SIG-M5 treated with dmso at 0.1 percent for 504 hours (cell line): ENCODE results near the gene PPIAL4G.
"Not testable (repeated sequence)": the region's sequence is repeated elsewhere in the genome, so short reads cannot be mapped to it uniquely, and the experiment has no call there.

Experiments used
- DNase-seq: peaks from one replicate; lab custom pipeline; 2025; ENCODE audit not compliant: unreplicated experiment; lab: John Stamatoyannopoulos, UW

PPIAL4G gene

DNA sequence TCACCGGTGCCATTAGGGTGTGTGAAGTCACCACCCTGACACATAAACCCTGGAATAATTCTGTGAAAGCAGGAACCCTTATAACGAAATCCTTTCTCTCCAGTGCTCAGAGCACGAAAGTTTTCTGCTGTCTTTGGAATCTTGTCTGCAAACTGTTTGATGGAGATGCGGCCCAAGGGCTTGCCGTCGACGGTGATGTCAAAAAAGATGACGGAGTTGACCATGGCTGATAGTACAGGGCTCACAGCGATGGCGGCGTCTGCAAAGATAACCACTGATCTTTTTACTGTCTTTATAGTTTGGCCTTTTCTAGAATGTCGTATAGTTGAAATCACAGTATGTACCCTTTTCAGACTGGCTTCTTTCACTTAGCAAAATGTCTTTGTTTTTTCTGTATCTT is at the start of gene PPIAL4G:
PPIAL4G (minus strand) TSS at position 274 of the 400 bp plus-strand sequence; CDS start at position 224, 50 bp downstream.
- DNase-seq: not testable (repeated sequence)

DNA sequence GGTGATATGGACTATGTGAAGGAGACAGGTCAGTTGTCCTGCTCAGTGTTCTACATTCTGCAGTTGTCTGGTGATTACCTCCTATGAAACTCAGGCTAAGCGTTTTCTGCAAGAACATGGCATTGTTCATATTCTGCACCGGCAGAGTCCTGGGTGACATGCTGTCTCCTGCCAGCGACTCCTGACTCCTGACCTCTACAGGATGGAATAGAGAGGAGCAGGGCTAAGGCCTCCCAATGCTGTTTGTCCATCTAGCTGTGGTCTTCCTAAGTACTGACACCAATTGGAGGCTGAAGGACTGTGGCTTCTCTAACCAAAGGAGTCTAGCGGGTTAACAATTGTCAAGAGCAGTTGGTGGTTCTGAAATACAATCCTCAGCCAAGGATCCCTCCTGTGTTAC is 49.1 kb upstream of the PPIAL4G start:
- DNase-seq: not testable (repeated sequence)

DNA sequence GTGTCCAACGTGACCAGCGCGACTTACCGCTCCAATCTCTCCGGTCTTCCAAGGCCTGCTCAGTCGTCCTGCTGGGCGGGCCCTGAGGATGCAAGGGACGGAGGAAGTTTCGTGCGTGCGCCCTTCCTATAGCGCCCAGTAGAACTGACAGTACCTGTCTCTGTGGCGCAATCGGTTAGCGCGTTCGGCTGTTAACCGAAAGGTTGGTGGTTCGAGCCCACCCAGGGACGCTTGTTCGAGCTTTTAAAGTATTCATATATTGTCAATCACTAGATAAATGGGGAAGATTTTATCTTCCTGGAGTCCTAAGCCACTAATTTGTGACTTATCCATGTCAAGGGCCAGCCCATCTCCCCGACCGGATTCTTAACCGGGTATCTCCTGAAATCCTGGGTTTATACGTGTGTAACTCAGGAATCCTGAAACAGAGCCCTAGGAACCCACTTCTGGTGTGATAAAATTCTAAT is 46.0 kb upstream of the PPIAL4G start:
- peak; percentile 52 for DNase-seq

DNA sequence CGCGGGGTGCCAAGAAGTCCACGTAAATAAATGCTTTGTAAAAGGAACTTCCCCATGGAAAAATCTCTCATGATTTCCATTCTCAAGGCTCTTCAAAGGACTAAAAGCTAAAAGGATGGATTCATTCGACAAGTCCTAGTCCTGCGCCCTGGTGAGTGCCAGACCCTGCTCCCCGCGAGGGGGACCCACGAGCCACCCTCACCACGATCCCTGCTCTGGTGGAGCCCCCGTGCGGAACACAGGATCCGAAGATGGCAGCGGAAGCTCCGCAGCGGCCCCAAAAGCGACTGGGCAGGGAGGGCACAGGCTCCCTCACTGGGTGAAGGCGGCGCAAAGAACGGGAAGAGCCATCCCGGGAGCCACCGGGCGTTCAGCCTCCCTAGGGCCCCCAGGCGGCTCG is 45.5 kb upstream of the PPIAL4G start:
- not testable (repeated sequence) for DNase-seq

DNA sequence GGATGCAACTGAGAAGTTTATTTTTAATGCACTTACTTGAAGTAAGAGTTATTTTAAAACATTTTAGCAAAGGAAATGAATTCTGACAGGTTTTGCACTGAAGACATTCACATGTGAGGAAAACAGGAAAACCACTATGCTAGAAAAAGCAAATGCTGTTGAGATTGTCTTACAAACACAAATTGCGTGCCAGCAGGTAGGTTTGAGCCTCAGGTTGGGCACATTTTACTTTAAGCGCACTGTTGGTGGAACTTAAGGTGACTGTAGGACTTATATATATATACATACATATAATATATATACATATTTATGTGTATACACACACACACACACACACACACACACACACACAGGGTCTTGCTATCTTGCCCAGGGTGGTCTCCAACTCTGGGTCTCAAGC is 43.5 kb upstream of the PPIAL4G start:
- DNase-seq: not testable (repeated sequence)

DNA sequence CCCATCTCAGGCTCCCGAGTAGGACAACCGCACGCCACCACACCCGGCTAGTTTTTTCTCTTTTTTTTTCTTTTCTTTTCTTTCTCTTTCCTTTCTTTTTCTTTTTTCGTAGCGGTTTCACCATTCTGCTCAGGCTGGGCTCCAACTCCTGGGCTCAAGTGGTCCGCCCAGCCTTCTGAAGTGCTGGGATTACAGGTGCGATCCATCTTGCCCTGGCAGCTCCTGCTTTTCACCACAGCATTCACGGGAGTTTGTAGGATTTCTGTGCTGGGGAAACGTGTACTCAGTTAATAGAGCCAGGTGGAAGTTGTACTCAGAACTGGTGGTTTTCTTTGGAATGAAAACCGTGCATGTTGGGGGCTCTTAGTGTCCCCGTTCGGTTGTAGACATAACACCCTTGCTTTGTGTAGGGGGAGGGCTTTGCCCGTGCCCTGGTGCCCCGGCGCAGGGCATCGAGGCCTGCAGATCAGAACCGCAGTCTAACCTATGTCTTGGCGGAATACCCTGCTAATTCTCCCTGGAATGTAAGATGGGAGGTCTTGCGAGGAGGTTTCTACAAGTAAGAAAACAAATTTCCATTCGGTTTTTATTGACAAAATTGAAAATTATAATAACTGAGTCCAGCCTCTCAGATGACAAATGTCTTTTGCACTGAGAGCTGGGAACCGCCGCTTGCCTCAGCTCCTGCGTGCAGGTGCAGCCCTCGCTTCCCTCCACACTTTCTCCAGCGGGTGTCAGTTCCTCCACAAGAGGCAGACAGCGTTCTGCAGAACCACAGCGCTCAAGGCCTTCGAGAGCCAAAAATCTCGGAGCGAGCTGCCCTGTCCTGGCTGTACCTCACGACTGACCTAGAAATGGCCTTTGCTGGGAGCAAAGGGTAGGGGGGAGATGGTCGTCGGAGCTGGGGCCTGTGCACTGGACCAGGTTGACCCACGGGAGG is 40.4 kb upstream of the PPIAL4G start:
- DNase-seq: not testable (repeated sequence)

DNA sequence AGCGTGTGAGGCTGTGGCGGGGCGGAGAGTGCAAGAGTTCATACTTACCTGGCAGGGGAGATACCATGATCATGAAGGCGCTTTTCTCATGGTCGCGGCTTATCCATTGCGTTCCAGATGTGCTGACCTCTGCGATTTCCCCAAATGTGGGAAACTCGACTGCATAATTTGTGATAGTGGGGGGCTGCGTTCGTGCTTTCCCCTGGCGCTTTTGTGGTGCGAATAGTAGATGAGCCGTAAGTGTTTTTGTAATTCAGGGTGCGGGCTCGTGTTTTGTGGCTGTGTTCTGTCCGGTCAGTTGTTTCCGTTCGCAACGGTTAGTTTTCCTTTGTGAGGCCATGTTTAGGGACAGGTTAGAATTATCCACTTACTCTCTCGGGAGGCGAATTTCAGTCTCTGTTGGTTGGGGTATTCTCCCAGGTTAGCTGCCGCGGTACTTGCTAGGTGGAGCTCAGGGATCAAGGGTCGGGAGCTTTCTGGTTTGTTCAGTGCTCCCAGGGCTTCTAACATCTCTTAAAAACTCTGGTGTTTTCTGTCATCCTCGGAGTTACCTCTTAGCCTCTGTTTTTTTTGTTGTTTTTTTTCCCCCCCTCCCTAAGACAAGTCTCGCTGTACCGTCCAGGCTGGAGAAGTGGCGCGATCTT is 39.6 kb upstream of the PPIAL4G start:
- peak; percentile 100 for DNase-seq

DNA sequence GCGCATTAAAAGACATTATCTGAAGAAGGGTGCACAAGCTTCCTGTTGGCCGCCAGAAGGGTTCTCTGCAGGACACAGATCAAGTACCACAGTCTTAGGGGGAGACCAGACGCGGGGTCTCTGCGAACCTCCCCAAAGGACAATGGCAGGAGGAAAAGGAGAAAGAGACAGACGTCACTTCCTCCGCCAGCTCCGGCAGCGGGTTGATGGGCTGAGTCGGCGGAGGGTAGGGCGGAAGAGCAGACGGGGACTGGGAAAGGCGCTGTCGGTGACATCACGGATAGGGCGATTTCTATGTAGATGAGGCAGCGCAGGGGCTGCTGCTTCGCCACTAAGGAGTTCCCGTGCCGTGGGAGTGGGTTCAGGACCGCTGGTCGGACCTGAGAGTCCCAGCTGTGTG is 39.0 kb upstream of the PPIAL4G start:
- peak; percentile 93 for DNase-seq

DNA sequence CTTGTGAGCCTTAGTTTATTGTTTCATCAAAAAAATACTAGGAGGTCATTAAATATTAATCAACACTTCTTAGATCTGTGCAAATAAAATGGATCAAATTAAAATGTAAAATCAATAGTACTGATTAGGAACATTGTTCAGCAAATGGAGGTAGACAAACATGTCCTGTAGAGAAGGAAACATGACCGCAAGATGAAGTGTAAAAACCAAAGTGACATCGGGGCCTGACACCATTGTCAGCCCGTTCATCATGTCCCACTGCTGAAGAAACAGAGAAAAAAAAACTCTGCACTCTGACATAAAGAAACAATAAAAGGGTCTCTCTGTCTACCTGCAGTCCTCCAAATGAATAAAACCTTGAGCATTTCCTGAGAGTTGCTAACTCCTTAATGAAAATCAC is 31.2 kb upstream of the PPIAL4G start:
- not testable (repeated sequence) for DNase-seq

DNA sequence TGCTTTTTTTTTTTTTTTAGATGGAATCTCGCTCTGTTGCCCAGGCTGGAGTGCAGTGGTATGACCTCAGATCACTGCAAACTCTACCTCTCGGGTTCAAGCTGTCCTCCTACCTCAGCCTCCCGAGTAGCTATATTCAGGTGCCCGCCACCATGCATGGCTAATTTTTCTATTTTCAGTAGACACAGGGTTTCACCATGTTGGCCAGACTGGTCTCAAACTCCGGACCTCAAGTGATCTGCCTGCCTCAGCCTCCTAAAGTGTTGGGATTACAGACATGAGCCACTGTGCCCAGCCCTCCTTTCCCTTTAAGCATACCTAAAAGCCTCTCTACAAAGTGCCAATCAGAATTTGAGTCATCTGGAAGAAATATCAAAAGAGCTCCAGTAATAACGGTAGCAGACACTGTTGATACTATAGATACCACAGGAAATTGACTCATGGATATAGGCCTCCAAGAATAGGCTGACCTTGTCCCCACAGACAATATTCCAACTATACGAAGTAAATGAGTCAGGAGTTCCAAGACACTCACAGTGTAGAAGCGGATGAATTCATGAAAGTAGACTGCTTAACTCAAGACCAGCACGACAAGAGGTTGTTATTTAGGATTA is 29.6 kb upstream of the PPIAL4G start:
- not testable (repeated sequence) for DNase-seq

DNA sequence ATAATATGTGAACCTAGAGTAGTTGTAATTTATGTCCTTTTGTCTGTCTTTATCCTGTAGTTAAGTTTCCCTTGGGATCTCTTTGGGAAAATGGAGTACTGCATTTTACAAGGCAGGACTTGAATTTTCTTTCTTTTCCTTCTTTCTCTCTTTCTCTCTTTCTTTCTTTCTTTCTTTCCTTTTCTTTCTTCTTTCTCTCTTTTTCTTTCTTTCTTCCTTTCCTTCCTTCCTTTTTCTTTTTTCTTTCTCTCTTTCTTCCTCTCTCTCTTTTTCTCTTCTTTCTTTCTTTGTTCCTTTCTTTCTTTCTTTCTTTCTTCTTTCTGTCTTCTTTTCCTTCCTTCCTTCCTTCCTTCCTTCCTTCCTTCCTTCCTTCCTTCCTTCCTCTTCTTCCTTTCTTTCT is 10.8 kb upstream of the PPIAL4G start:
- DNase-seq: not testable (repeated sequence)

DNA sequence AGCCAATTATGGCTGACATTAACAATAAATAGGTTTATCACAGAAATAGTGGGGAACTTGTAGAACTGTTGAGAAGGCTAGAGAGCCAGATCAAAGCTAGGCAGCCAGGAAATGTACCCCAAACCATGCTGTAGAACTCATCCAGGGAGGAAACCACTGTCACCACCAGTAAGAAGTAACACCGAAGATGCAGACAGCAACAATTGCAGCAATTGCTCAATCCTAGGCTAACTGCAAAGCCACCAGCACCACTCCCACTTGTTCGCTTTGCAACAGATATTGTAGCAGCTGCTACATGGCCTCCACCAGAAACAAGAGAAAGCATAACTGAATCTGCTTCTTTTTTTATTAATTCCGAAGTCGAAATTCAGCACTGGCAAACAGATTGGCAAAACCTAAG is 2.0 kb downstream of the PPIAL4G start:
- not testable (repeated sequence) for DNase-seq

DNA sequence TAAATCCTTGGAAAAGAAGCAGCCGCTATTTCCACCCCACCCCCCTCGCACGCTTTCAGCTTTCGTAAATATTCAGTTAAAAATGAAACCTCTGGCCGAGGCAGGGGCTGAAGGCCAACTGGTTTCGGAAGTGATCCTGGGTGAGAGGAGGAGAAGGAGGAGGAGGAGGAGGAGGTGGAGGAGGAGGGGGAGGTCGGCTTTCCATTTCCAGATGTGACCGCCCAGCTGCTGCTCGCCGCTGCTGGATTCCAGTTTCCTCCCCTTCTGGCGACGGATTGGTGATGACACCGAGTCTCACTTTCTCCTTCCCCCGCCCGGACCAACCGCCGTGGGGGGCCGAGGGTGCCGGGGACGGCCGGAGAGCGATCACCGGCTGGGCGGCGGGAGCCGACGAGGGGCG is 23.4 kb downstream of the PPIAL4G start:
- DNase-seq: not testable (repeated sequence)

DNA sequence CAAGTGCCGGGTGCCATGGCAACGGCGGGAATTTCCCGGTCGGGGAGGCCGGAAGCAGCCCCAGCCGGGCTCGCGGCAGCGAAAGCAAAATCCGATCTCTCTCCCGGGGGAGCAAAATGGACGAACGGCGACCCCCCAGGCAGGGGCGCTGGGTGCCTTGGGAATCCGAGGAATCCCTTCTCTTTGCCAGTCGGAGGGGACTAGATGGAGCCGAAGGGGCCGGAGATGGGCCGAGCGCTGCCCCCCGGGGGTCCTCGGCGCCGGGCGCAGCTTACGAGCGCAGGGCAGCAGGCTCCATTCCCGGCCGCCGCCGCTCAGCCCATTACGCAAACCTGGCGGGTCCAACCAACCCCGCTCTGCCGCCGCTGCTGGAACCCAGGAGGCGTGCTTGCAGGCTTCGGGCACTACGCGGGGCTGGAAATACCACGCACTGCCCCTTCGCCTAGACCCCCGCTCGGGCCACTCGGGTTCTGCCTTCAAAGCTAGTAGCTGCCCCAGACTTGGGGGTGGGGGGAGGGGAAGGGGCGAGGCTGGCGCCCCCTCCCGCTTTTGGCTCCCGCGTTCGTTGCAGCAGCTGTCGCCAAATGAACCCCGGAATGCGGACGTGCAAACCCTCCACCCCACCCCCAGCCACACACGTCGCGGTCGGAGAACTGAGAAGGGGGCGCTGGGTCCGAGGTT is 24.1 kb downstream of the PPIAL4G start:
- not testable (repeated sequence) for DNase-seq

DNA sequence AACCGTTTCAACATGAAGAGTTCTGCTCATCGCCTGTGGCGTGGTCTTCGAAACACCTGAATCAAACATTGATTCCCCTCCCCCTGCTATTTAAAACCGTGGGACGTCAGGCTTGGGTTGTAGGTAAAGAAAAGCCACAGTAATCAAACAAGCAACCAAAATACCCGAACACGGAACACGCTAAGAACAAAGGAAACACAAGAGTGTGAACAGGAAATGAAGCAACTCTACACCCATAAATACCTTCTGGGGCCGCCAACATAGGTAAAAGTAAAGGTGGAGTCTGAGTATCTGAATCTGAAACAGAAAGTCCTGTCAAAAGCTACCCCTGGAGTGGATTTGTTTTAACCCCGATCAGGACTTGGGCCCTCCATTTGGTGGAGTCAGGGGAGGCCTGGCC is 24.7 kb downstream of the PPIAL4G start:
- DNase-seq: not testable (repeated sequence)

DNA sequence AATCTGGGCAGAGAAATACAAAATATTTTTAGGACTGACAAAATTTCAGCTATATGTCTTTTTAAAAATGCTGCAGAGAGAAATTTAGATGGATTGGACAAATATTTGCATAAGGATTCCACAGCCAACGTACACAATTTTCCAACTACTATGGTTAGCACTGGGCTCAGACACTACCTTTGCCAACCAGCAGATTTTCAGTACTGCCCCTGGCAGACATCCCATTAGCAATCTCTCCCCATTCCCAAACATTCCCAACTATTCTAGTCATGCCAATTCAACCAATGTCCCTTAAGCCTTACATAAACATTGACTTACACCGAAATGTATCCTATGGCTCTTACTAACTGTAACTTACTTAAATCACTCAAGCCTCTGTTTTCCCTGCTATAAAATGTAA is 30.3 kb downstream of the PPIAL4G start:
- not testable (repeated sequence) for DNase-seq

DNA sequence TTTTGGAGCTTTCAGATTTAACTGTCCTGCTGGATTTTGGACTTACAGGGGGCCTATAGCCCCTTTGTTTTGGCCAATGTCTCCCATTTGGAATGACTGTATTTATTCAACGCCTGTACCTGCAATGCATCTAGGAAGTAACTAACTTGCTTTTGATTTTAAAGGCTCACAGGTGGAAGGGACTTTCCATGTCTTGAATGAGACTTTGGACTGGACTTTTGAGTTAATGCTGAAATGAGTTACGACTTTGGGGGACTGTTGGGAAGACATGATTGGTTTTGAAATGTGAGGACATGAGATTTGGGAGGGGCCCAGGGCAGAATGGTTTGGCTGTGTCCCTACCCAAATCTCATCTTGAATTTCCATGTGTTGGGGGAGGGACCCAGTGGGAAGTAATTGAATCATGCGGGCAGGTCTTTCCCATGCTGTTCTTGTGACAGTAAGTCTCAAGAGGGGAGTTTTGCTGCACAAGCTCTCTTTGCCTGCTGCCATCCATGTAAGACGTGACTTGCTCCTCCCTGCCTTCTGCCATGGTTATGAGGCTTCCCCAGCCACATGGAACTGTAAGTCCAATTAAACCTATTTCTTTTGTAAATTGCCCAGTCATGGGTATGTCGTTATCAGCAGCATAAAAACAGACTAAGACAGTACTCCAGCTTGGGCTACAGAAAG is 43.3 kb downstream of the PPIAL4G start:
- DNase-seq: not testable (repeated sequence)

DNA sequence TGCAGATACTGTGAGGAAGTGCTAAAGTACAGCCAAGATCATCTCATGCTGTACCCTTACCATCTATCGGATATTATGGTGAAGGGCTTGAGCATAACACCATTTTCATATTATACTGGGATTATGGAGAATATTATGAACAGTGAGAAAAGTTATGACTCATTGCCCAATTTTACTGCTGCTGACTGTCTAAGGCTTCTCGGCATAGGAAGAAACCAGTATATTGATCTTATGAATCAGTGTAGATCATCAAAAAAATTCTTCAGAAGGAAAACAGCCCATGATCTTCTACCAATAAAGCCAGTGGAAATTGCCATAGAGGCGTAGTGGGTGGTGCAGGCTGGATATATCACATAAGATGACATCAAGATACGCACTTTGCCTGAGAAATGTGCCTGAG is 47.7 kb downstream of the PPIAL4G start:
- no peak for DNase-seq

DNA sequence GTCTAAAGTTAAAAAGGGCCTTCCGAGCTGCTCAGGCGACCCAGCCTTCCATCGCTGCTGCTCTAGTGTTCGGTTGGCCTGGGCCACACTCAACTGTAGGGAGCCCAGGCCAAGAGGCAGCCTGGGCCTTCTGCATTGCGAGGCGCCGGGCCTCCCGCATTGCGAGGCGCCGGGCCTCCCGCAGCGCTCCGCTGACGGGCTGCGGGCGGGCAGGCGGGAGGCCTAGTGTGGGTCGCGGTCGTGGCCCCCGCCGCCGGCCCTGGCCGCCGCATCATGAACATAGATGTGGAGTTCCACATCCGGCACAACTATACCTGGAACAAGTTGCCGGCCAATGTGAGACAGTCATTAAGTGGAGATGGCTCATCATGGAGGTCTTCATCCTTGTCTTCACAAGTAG is 48.3 kb downstream of the PPIAL4G start:
- no peak for DNase-seq

DNA sequence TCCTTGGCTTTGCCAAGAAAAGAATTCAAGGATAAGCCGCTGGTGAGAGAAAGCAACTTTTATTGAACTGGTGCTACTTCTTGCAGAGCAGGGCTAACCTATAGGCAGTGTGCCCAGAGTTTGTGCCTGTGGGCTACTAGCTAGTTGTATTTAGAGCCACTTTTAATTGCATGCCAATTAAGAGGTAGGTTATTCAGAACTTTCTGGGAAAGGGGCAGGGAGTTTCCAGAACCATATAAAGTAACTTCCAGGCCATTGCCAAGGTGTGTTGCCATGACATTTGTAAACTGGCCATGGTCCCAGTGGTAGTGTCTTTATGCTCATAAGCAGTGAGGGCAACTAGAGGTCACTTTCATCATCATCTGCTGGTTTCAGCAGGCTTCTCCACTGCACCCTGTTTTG is 50.2 kb downstream of the PPIAL4G start:
- not testable (repeated sequence) for DNase-seq
